Stimulated activated memory B cell treated with anti-CD40 and anti-IgM and Interleukin-4, amounts not matched to agents 10 μg/mL and 1 μg/mL and 100 μg/mL, for 72 hours (primary cell): ENCODE measurements around the gene PDP2.

ENCODE experiments used
- ATAC-seq: fragments of 150-1000 bp; cut with Tn5 transposase; 2 replicates; pipeline ENCODE4 v1.10.0; 2021
- H3K27ac Mint-ChIP-seq: one replicate; pipeline ENCODE4 v1.8.0; 2022; ENCODE audit warnings: mild to moderate bottlenecking, mixed read lengths
- H3K27me3 Mint-ChIP-seq: one replicate; pipeline ENCODE4 v1.8.0; 2022; ENCODE audit warnings: mixed read lengths
- H3K36me3 Mint-ChIP-seq: one replicate; pipeline ENCODE4 v1.8.0; 2022; ENCODE audit warnings: mixed read lengths
- H3K4me1 Mint-ChIP-seq: one replicate; pipeline ENCODE4 v1.8.0; 2022; ENCODE audit warnings: mixed read lengths
- H3K4me3 Mint-ChIP-seq: one replicate; pipeline ENCODE4 v1.8.0; 2022; ENCODE audit warnings: mild to moderate bottlenecking, moderate library complexity, mixed read lengths
- H3K9me3 Mint-ChIP-seq: one replicate; pipeline ENCODE4 v1.8.0; 2022; ENCODE audit warnings: mixed read lengths

The PDP2 gene

GRCh38 chr16:66847533-66848067, 32.7 kb upstream of the PDP2 start:
- Mint-ChIP-seq H3K4me1 (peaks cover 29% of the 10 kb centered on the region), H3K27ac (no peak overlapping the region), H3K27me3 (peaks cover 82% of the 10 kb centered on the region), H3K9me3 (no peaks in the 10 kb centered on the region), H3K4me3 (no peak overlapping the region), H3K36me3 (no peaks in the 10 kb centered on the region)
- no peak for ATAC-seq

- Mint-ChIP-seq H3K27ac (no peak overlapping the region), H3K36me3 (no peaks in the 10 kb centered on the region), H3K4me3 (no peak overlapping the region), H3K9me3 (no peaks in the 10 kb centered on the region), H3K4me1 (peaks cover 29% of the 10 kb centered on the region), H3K27me3 (peaks cover 80% of the 10 kb centered on the region)
- ATAC-seq = no peak
These were observed 32.1 kb upstream of the PDP2 start for GRCh38 chr16:66848172-66848571.

GRCh38 chr16:66849021-66849420, 31.3 kb upstream of the PDP2 start:
- Mint-ChIP-seq H3K27me3 (peaks cover 72% of the 10 kb centered on the region), H3K4me1 (peaks cover 25% of the 10 kb centered on the region), H3K4me3 (no peak overlapping the region), H3K36me3 (no peaks in the 10 kb centered on the region), H3K9me3 (no peaks in the 10 kb centered on the region), H3K27ac (no peak overlapping the region)
- ATAC-seq = no peak

- no peak for ATAC-seq
- no peaks in the 10 kb centered on the region for H3K9me3 Mint-ChIP-seq
- peaks cover 68% of the 10 kb centered on the region for H3K27me3 Mint-ChIP-seq
- H3K36me3 Mint-ChIP-seq = no peaks in the 10 kb centered on the region
- H3K27ac Mint-ChIP-seq = no peak overlapping the region
- peaks cover 23% of the 10 kb centered on the region for H3K4me1 Mint-ChIP-seq
- H3K4me3 Mint-ChIP-seq = no peak overlapping the region
These were observed 30.8 kb upstream of the PDP2 start for GRCh38 chr16:66849549-66849948.

- Mint-ChIP-seq H3K27me3 (peaks cover 60% of the 10 kb centered on the region), H3K9me3 (no peaks in the 10 kb centered on the region), H3K27ac (no peak overlapping the region), H3K4me3 (no peak overlapping the region), H3K4me1 (peaks cover 18% of the 10 kb centered on the region), H3K36me3 (no peaks in the 10 kb centered on the region)
- ATAC-seq = peak; percentile 52
These were observed 30.1 kb upstream of the PDP2 start for GRCh38 chr16:66850115-66850815.

GRCh38 chr16:66851166-66851964, 28.9 kb upstream of the PDP2 start:
- no peaks in the 10 kb centered on the region for H3K36me3 Mint-ChIP-seq
- H3K4me1 Mint-ChIP-seq = peaks cover 9% of the 10 kb centered on the region
- H3K4me3 Mint-ChIP-seq = no peak overlapping the region
- peaks cover 49% of the 10 kb centered on the region for H3K27me3 Mint-ChIP-seq
- no peaks in the 10 kb centered on the region for H3K9me3 Mint-ChIP-seq
- no peak overlapping the region for H3K27ac Mint-ChIP-seq
- ATAC-seq = no peak

- Mint-ChIP-seq H3K4me3 (no peak overlapping the region), H3K27ac (no peak overlapping the region), H3K4me1 (peaks cover 15% of the 10 kb centered on the region), H3K27me3 (peaks cover 36% of the 10 kb centered on the region), H3K36me3 (no peaks in the 10 kb centered on the region), H3K9me3 (no peaks in the 10 kb centered on the region)
- no peak for ATAC-seq
These were observed 26.8 kb upstream of the PDP2 start for GRCh38 chr16:66853261-66854139.

- peaks cover 25% of the 10 kb centered on the region for H3K27me3 Mint-ChIP-seq
- H3K4me3 Mint-ChIP-seq = no peak overlapping the region
These were observed 24.1 kb upstream of the PDP2 start for GRCh38 chr16:66856184-66856730.

GRCh38 chr16:66856801-66857200, 23.5 kb upstream of the PDP2 start:
- no peaks in the 10 kb centered on the region for H3K9me3 Mint-ChIP-seq
- H3K27ac Mint-ChIP-seq = no peak overlapping the region
- H3K4me3 Mint-ChIP-seq = no peak overlapping the region
- no peak for ATAC-seq
- H3K27me3 Mint-ChIP-seq = peaks cover 21% of the 10 kb centered on the region
- no peaks in the 10 kb centered on the region for H3K36me3 Mint-ChIP-seq
- H3K4me1 Mint-ChIP-seq = peaks cover 6% of the 10 kb centered on the region

More at GRCh38 chr16:66856184-66856730, 24.1 kb upstream of the PDP2 start:
- no peak overlapping the region for H3K27ac Mint-ChIP-seq
- H3K9me3 Mint-ChIP-seq = no peaks in the 10 kb centered on the region
- H3K4me1 Mint-ChIP-seq = peaks cover 6% of the 10 kb centered on the region
- ATAC-seq = no peak
- H3K36me3 Mint-ChIP-seq = no peaks in the 10 kb centered on the region

- H3K4me3 Mint-ChIP-seq = no peak overlapping the region
- no peak overlapping the region for H3K27ac Mint-ChIP-seq
- H3K36me3 Mint-ChIP-seq = no peaks in the 10 kb centered on the region
- H3K4me1 Mint-ChIP-seq = peaks cover 6% of the 10 kb centered on the region
- no peaks in the 10 kb centered on the region for H3K9me3 Mint-ChIP-seq
- no peak for ATAC-seq
- H3K27me3 Mint-ChIP-seq = peaks cover 14% of the 10 kb centered on the region
These were observed 22.9 kb upstream of the PDP2 start for GRCh38 chr16:66857437-66857836.

GRCh38 chr16:66858740-66859396, 21.4 kb upstream of the PDP2 start:
- Mint-ChIP-seq H3K4me3 (no peak overlapping the region), H3K27ac (no peak overlapping the region), H3K36me3 (no peaks in the 10 kb centered on the region), H3K9me3 (no peaks in the 10 kb centered on the region), H3K27me3 (peaks cover 9% of the 10 kb centered on the region), H3K4me1 (peaks cover 6% of the 10 kb centered on the region)
- no peak for ATAC-seq

GRCh38 chr16:66859397-66860068, 20.8 kb upstream of the PDP2 start:
- Mint-ChIP-seq H3K4me1 (peaks cover 6% of the 10 kb centered on the region), H3K9me3 (no peaks in the 10 kb centered on the region), H3K27ac (no peak overlapping the region), H3K36me3 (no peaks in the 10 kb centered on the region), H3K4me3 (no peak overlapping the region), H3K27me3 (peaks cover 9% of the 10 kb centered on the region)
- ATAC-seq = no peak

- Mint-ChIP-seq H3K27ac (no peak overlapping the region), H3K4me3 (no peak overlapping the region), H3K27me3 (peaks cover 9% of the 10 kb centered on the region), H3K4me1 (peaks cover 4% of the 10 kb centered on the region), H3K9me3 (no peaks in the 10 kb centered on the region), H3K36me3 (no peaks in the 10 kb centered on the region)
- ATAC-seq = no peak
These were observed 18.2 kb upstream of the PDP2 start for GRCh38 chr16:66862023-66862520.

GRCh38 chr16:66863707-66864106, 16.6 kb upstream of the PDP2 start:
- peaks cover 7% of the 10 kb centered on the region for H3K4me1 Mint-ChIP-seq
- no peaks in the 10 kb centered on the region for H3K9me3 Mint-ChIP-seq
- no peak for ATAC-seq
- no peak overlapping the region for H3K4me3 Mint-ChIP-seq
- H3K27ac Mint-ChIP-seq = no peak overlapping the region
- no peaks in the 10 kb centered on the region for H3K36me3 Mint-ChIP-seq
- H3K27me3 Mint-ChIP-seq = peaks cover 21% of the 10 kb centered on the region
